ENCODE results near the gene PLPPR1. TPM values are rescaled to one million over a fixed set of nuclear protein-coding genes. Genes with fewer than 3 reads are reported as not detected.

PLPPR1 gene
- total and polyA plus RNA-seq, 2 experiments from 2014 or later, result 1.3 to 3.7 TPM

GRCh38 chr9:101265261-101265660, 236.7 kb downstream of the PLPPR1 start:
- H3K4me1 ChIP-seq (ENCODE audit: insufficient read depth), result peaks cover 13% of the 10 kb centered on the region
- no peaks in the 10 kb centered on the region for H3K9me3 Mint-ChIP-seq
- ATAC-seq, result no peak

More at GRCh38 chr9:101265261-101265660, 236.7 kb downstream of the PLPPR1 start:
- H2AFZ ChIP-seq, result no peak overlapping the region
- no peak for DNase-seq (ENCODE audit: low spot score)
- no peak for TF ChIP-seq ZNF114 (CRISPR knock-in tag; IDR thresholded peaks at IDR 0.05)
- TF ChIP-seq STAT1 (IDR thresholded peaks at IDR 0.05; ENCODE audit: unreplicated experiment), result no peak
- TF ChIP-seq, protein P1, sequence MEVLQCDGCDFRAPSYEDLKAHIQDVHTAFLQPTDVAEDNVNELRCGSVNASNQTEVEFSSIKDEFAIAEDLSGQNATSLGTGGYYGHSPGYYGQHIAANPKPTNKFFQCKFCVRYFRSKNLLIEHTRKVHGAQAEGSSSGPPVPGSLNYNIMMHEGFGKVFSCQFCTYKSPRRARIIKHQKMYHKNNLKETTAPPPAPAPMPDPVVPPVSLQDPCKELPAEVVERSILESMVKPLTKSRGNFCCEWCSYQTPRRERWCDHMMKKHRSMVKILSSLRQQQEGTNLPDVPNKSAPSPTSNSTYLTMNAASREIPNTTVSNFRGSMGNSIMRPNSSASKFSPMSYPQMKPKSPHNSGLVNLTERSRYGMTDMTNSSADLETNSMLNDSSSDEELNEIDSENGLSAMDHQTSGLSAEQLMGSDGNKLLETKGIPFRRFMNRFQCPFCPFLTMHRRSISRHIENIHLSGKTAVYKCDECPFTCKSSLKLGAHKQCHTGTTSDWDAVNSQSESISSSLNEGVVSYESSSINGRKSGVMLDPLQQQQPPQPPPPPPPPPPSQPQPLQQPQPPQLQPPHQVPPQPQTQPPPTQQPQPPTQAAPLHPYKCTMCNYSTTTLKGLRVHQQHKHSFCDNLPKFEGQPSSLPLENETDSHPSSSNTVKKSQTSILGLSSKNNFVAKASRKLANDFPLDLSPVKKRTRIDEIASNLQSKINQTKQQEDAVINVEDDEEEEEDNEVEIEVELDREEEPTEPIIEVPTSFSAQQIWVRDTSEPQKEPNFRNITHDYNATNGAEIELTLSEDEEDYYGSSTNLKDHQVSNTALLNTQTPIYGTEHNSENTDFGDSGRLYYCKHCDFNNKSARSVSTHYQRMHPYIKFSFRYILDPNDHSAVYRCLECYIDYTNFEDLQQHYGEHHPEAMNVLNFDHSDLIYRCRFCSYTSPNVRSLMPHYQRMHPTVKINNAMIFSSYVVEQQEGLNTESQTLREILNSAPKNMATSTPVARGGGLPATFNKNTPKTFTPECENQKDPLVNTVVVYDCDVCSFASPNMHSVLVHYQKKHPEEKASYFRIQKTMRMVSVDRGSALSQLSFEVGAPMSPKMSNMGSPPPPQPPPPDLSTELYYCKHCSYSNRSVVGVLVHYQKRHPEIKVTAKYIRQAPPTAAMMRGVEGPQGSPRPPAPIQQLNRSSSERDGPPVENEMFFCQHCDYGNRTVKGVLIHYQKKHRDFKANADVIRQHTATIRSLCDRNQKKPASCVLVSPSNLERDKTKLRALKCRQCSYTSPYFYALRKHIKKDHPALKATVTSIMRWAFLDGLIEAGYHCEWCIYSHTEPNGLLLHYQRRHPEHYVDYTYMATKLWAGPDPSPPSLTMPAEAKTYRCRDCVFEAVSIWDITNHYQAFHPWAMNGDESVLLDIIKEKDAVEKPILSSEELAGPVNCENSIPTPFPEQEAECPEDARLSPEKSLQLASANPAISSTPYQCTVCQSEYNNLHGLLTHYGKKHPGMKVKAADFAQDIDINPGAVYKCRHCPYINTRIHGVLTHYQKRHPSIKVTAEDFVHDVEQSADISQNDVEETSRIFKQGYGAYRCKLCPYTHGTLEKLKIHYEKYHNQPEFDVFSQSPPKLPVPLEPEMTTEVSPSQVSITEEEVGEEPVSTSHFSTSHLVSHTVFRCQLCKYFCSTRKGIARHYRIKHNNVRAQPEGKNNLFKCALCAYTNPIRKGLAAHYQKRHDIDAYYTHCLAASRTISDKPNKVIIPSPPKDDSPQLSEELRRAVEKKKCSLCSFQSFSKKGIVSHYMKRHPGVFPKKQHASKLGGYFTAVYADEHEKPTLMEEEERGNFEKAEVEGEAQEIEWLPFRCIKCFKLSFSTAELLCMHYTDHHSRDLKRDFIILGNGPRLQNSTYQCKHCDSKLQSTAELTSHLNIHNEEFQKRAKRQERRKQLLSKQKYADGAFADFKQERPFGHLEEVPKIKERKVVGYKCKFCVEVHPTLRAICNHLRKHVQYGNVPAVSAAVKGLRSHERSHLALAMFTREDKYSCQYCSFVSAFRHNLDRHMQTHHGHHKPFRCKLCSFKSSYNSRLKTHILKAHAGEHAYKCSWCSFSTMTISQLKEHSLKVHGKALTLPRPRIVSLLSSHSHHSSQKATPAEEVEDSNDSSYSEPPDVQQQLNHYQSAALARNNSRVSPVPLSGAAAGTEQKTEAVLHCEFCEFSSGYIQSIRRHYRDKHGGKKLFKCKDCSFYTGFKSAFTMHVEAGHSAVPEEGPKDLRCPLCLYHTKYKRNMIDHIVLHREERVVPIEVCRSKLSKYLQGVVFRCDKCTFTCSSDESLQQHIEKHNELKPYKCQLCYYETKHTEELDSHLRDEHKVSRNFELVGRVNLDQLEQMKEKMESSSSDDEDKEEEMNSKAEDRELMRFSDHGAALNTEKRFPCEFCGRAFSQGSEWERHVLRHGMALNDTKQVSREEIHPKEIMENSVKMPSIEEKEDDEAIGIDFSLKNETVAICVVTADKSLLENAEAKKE (CRISPR knock-in tag; IDR thresholded peaks at IDR 0.05), result no peak
- TF ChIP-seq NANOG (IDR thresholded peaks at IDR 0.05; ENCODE audit: borderline replicate concordance), result no peak
- no peak for TF ChIP-seq JUNB (IDR thresholded peaks at IDR 0.05; ENCODE audit: unreplicated experiment)
- TF ChIP-seq REST (IDR thresholded peaks at IDR 0.05; ENCODE audit: unreplicated experiment), result no peak
- H3K9me2 ChIP-seq (ENCODE audit: insufficient read depth), result no peaks in the 10 kb centered on the region
- H3F3A ChIP-seq (replicated peaks; ENCODE audit: low read depth), result no peaks in the 10 kb centered on the region
- Mint-ChIP-seq H3K36me3 (ENCODE audit: low read depth) (no peaks in the 10 kb centered on the region), H3K27me3 (ENCODE audit: insufficient read depth, low read depth, poor library complexity) (peaks cover 3% of the 10 kb centered on the region), H3K4me1 (peaks cover 11% of the 10 kb centered on the region), H3K4me3 (no peak overlapping the region), H3K27ac (no peak overlapping the region)
- no peak overlapping the region for H3K4me2 ChIP-seq
- H3K36me3 ChIP-seq (ENCODE audit: insufficient read depth), result no peaks in the 10 kb centered on the region
- no peaks in the 10 kb centered on the region for H3K79me2 ChIP-seq (replicated peaks; ENCODE audit: insufficient read depth)
- no peaks in the 10 kb centered on the region for H3K27me3 ChIP-seq (ENCODE audit: insufficient read depth)
- H3K27ac ChIP-seq (ENCODE audit: low read depth), result no peak overlapping the region
- H4K20me1 ChIP-seq (replicated peaks; ENCODE audit: insufficient read depth), result no peaks in the 10 kb centered on the region
- H3K4me3 ChIP-seq, result no peak overlapping the region

Measured in GM23338 (cell line).